ENCODE results near the gene BHMT2. TPM values are rescaled to one million over a fixed set of nuclear protein-coding genes. Genes with fewer than 3 reads are reported as not detected.

The BHMT2 gene
- total and polyA plus RNA-seq, 2 of the 13 experiments (the other 11 are each of a cell fraction or from before 2014, with no cell fraction given): 13.8 to 18.8 TPM

GRCh38 chr5:79108792-79109191, 39.2 kb downstream of the BHMT2 start (continued):
- TF ChIP-seq, protein P1, sequence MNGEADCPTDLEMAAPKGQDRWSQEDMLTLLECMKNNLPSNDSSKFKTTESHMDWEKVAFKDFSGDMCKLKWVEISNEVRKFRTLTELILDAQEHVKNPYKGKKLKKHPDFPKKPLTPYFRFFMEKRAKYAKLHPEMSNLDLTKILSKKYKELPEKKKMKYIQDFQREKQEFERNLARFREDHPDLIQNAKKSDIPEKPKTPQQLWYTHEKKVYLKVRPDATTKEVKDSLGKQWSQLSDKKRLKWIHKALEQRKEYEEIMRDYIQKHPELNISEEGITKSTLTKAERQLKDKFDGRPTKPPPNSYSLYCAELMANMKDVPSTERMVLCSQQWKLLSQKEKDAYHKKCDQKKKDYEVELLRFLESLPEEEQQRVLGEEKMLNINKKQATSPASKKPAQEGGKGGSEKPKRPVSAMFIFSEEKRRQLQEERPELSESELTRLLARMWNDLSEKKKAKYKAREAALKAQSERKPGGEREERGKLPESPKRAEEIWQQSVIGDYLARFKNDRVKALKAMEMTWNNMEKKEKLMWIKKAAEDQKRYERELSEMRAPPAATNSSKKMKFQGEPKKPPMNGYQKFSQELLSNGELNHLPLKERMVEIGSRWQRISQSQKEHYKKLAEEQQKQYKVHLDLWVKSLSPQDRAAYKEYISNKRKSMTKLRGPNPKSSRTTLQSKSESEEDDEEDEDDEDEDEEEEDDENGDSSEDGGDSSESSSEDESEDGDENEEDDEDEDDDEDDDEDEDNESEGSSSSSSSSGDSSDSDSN (CRISPR knock-in tag; IDR thresholded peaks at IDR 0.05): 0 out of 2 replicates have a peak, but pooled peaks have one; percentile 1
- TF ChIP-seq TEF (CRISPR knock-in tag; IDR thresholded peaks at IDR 0.05) (no peak), ZNF841 (CRISPR knock-in tag; IDR thresholded peaks at IDR 0.05; ENCODE audit: borderline replicate concordance) (no peak), BORCS8-MEF2B (CRISPR knock-in tag; IDR thresholded peaks at IDR 0.05) (no peak), DBP (CRISPR knock-in tag; IDR thresholded peaks at IDR 0.05; ENCODE audit: not compliant biosample characterization) (no peak), ZNF282 (IDR thresholded peaks at IDR 0.05; ENCODE audit: partially characterized antibody) (no peak), ZFP37 (CRISPR knock-in tag; IDR thresholded peaks at IDR 0.05; ENCODE audit: borderline replicate concordance) (no peak), KLF13 (CRISPR knock-in tag; IDR thresholded peaks at IDR 0.05) (no peak), SNAI1 (CRISPR knock-in tag; IDR thresholded peaks at IDR 0.05; ENCODE audit: borderline replicate concordance) (no peak), SNAPC2 (CRISPR knock-in tag; IDR thresholded peaks at IDR 0.05) (no peak), GLI4 (CRISPR knock-in tag; IDR thresholded peaks at IDR 0.05; ENCODE audit: borderline replicate concordance) (no peak), U2AF2 (IDR thresholded peaks at IDR 0.05; ENCODE audit: low read depth, low read length) (no peak)
- TF ChIP-seq, protein P2, sequence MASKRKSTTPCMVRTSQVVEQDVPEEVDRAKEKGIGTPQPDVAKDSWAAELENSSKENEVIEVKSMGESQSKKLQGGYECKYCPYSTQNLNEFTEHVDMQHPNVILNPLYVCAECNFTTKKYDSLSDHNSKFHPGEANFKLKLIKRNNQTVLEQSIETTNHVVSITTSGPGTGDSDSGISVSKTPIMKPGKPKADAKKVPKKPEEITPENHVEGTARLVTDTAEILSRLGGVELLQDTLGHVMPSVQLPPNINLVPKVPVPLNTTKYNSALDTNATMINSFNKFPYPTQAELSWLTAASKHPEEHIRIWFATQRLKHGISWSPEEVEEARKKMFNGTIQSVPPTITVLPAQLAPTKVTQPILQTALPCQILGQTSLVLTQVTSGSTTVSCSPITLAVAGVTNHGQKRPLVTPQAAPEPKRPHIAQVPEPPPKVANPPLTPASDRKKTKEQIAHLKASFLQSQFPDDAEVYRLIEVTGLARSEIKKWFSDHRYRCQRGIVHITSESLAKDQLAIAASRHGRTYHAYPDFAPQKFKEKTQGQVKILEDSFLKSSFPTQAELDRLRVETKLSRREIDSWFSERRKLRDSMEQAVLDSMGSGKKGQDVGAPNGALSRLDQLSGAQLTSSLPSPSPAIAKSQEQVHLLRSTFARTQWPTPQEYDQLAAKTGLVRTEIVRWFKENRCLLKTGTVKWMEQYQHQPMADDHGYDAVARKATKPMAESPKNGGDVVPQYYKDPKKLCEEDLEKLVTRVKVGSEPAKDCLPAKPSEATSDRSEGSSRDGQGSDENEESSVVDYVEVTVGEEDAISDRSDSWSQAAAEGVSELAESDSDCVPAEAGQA (IDR thresholded peaks at IDR 0.05; ENCODE audit: low read depth): no peak
- TF ChIP-seq, protein P2 (CRISPR knock-in tag; IDR thresholded peaks at IDR 0.05; ENCODE audit: borderline replicate concordance): no peak
- TF ChIP-seq, protein P3, sequence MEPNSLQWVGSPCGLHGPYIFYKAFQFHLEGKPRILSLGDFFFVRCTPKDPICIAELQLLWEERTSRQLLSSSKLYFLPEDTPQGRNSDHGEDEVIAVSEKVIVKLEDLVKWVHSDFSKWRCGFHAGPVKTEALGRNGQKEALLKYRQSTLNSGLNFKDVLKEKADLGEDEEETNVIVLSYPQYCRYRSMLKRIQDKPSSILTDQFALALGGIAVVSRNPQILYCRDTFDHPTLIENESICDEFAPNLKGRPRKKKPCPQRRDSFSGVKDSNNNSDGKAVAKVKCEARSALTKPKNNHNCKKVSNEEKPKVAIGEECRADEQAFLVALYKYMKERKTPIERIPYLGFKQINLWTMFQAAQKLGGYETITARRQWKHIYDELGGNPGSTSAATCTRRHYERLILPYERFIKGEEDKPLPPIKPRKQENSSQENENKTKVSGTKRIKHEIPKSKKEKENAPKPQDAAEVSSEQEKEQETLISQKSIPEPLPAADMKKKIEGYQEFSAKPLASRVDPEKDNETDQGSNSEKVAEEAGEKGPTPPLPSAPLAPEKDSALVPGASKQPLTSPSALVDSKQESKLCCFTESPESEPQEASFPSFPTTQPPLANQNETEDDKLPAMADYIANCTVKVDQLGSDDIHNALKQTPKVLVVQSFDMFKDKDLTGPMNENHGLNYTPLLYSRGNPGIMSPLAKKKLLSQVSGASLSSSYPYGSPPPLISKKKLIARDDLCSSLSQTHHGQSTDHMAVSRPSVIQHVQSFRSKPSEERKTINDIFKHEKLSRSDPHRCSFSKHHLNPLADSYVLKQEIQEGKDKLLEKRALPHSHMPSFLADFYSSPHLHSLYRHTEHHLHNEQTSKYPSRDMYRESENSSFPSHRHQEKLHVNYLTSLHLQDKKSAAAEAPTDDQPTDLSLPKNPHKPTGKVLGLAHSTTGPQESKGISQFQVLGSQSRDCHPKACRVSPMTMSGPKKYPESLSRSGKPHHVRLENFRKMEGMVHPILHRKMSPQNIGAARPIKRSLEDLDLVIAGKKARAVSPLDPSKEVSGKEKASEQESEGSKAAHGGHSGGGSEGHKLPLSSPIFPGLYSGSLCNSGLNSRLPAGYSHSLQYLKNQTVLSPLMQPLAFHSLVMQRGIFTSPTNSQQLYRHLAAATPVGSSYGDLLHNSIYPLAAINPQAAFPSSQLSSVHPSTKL (CRISPR knock-in tag; IDR thresholded peaks at IDR 0.05): peak; percentile 87
